H1 (cell line): ENCODE data around the gene RPS6KA2. TPM values are rescaled to one million over a fixed set of nuclear protein-coding genes. Genes with fewer than 3 reads are reported as not detected.
A peak's percentile ranks its signal among the peaks of the same experiment; 100 is the strongest.

Source experiments
- CBX5 ChIP-seq: fragments of 300-800, 300-1000 bp; sonication (generic); IDR thresholded peaks from 2 replicates; pipeline ENCODE4 v1.7.1; 2016; ENCODE audit warnings: antibody characterized with exemption, low read length, low read depth
- CBX8 ChIP-seq: fragments of 300-800, 300-1000 bp; sonication (generic); IDR thresholded peaks from 2 replicates; pipeline ENCODE4 v1.7.1; 2016; ENCODE audit warnings: low read depth, low read length, borderline replicate concordance
- CEBPB ChIP-seq: IDR thresholded peaks from 2 replicates; pipeline ENCODE4 v1.6.1; 2012; ENCODE audit warnings: low read depth, low read length
- CREB1 ChIP-seq: IDR thresholded peaks from 2 replicates; pipeline ENCODE4 v1.6.1; 2012; ENCODE audit warnings: inconsistent platforms
- CTBP2 ChIP-seq: IDR thresholded peaks from 2 replicates; pipeline ENCODE4 v1.7.0; 2011; ENCODE audit warnings: borderline replicate concordance, mild to moderate bottlenecking, moderate library complexity, mixed read lengths, low read length; ENCODE audit not compliant: insufficient read depth, insufficient read length
- EGR1 ChIP-seq: IDR thresholded peaks from 2 replicates; pipeline ENCODE4 v1.6.1; 2011; ENCODE audit warnings: low read depth, low read length, borderline replicate concordance
- EZH2 ChIP-seq: fragments of 200-600 bp; sonication (generic); IDR thresholded peaks from 2 replicates; pipeline ENCODE4 v1.7.1; 2012; ENCODE audit warnings: low read depth, mild to moderate bottlenecking, moderate library complexity, low read length, inconsistent platforms; ENCODE audit not compliant: severe bottlenecking
- KDM1A ChIP-seq: fragments of 200-600, 300-600 bp; sonication (generic); IDR thresholded peaks from 2 replicates; pipeline ENCODE4 v1.7.1; 2016; ENCODE audit warnings: mild to moderate bottlenecking, low read length, borderline replicate concordance
- KDM4A ChIP-seq: IDR thresholded peaks from one replicate; pipeline ENCODE4 v1.7.1; 2012; ENCODE audit warnings: low read depth, mild to moderate bottlenecking, moderate library complexity, low read length, inconsistent platforms; ENCODE audit not compliant: severe bottlenecking
- KDM5A ChIP-seq: fragments of 200-600 bp; IDR thresholded peaks from 2 replicates; pipeline ENCODE4 v1.7.1; 2012; ENCODE audit warnings: mild to moderate bottlenecking, low read length, inconsistent platforms, mixed read lengths
- NANOG ChIP-seq: IDR thresholded peaks from 2 replicates; pipeline ENCODE4 v1.6.1; 2011; ENCODE audit warnings: low read length, low read depth, mild to moderate bottlenecking, inconsistent platforms; ENCODE audit not compliant: insufficient read depth, poor library complexity, severe bottlenecking
- POLR2A ChIP-seq, 2 experiments: IDR thresholded peaks; 1 replicate in 1 of 2; 2 replicates in 1 of 2; pipeline ENCODE4 v1.6.1; 2011; ENCODE audit warnings: low read depth in 2 of 2, low read length in 2 of 2, mild to moderate bottlenecking in 2 of 2; ENCODE audit errors: control extremely low read depth in 1 of 2
- RAD21 ChIP-seq, 2 experiments: IDR thresholded peaks in 1 of 2; conservative IDR thresholded peaks in 1 of 2; 2 replicates each; pipeline ENCODE4 v1.6.1; 2011; ENCODE audit warnings: low read depth in 2 of 2, low read length in 2 of 2, improper control_type of control experiment in 1 of 2, inconsistent platforms in 1 of 2, mild to moderate bottlenecking in 1 of 2, moderate library complexity in 1 of 2
- RXRA ChIP-seq: IDR thresholded peaks from 2 replicates; pipeline ENCODE4 v1.6.1; 2011; ENCODE audit warnings: low read depth, mild to moderate bottlenecking, low read length, moderate library complexity; ENCODE audit not compliant: insufficient read depth
- SIX5 ChIP-seq: IDR thresholded peaks from 2 replicates; pipeline ENCODE4 v1.6.1; 2011; ENCODE audit warnings: mild to moderate bottlenecking, low read depth, low read length
- SP2 ChIP-seq: IDR thresholded peaks from 2 replicates; pipeline ENCODE4 v1.6.1; 2012; ENCODE audit warnings: mild to moderate bottlenecking, low read length, inconsistent platforms
- SUZ12 ChIP-seq: fragments of 200-600 bp; sonication (generic); IDR thresholded peaks from 2 replicates; pipeline ENCODE4 v1.6.1; 2012; ENCODE audit warnings: mild to moderate bottlenecking, inconsistent platforms, low read length, moderate library complexity, mixed read lengths
- TAF1 ChIP-seq: IDR thresholded peaks from 2 replicates; pipeline ENCODE4 v1.6.1; 2011; ENCODE audit warnings: mild to moderate bottlenecking, low read depth, low read length
- TEAD4 ChIP-seq: IDR thresholded peaks from 2 replicates; pipeline ENCODE4 v1.6.1; 2012; ENCODE audit warnings: low read depth, low read length, inconsistent platforms, mixed read lengths
- ZNF274 ChIP-seq: IDR thresholded peaks from 2 replicates; pipeline ENCODE4 v1.7.0; 2012; ENCODE audit warnings: low read length, borderline replicate concordance; ENCODE audit errors: extremely low read depth
- polyA plus RNA-seq, 7 experiments: library from polyadenylated mRNA; depleted of rRNA in 3 of 7; stranded (reverse) in 5 of 7; unstranded in 2 of 7; fragments of >200 nt in 5 of 7; fragments of 200-250 nt in 2 of 7; gene quantifications; 1 replicate in 5 of 7; 2 replicates in 1 of 7; 4 replicates in 1 of 7; pipeline versions ENCODE4 v1.2.1 to v1.2.3, GENCODE V29; 2011 to 2013; ENCODE audit warnings: missing spikeins in 2 of 7, mixed read lengths in 2 of 7
- total RNA-seq: library from RNA; stranded (reverse); fragmentation: NEBNext Ultra II Directional; extraction: Animal tissue kit (Norgen Biotek cat#: 25700); gene quantifications from 2 replicates; pipeline ENCODE4 v1.2.1, GENCODE V29; 2021

Gene RPS6KA2
- total and polyA plus RNA-seq, 2 of the 8 experiments (the other 6 are each of a cell fraction or from before 2014, with no cell fraction given): 8.8 to 25.7 TPM

DNA sequence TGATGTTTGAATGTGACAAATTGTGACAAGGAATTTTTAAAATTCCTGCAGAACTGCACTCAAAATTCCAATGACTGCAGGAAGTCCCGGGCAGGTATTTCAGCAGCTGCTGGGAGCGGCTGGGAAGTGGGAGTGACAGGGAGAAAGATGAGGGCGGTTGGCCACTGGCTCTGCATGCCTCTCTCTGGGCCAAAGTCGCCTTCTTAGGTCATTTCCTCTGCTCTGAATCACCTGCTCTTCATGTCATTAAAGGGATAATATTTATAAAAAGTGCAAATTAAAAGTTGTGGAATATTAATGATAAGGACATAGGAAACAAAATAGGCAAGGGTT is 84.5 kb downstream of the RPS6KA2 start (continued):
- TF ChIP-seq POLR2A (IDR thresholded peaks at IDR 0.05; ENCODE audit: control extremely low read depth in 1 of 2, low read depth in 2 of 2, low read length in 2 of 2) (no peak), RXRA (no peak), KDM1A (no peak), NANOG (peak; percentile 44), CREB1 (no peak), KDM5A (no peak), EZH2 (no peak), CBX8 (no peak), SP2 (no peak), CBX5 (no peak), EGR1 (no peak), KDM4A (no peak), RAD21 (IDR thresholded peaks at IDR 0.05 in 1 of 2, conservative IDR thresholded peaks at IDR 0.05 in 1 of 2; ENCODE audit: low read depth in 2 of 2, low read length in 2 of 2) (no peak), TEAD4 (peak; percentile 81), CTBP2 (no peak), ZNF274 (no peak), CEBPB (no peak), SUZ12 (no peak), TAF1 (no peak), SIX5 (no peak)
